ENCODE data around the gene PDLIM4.

- TF ChIP-seq, protein P1, sequence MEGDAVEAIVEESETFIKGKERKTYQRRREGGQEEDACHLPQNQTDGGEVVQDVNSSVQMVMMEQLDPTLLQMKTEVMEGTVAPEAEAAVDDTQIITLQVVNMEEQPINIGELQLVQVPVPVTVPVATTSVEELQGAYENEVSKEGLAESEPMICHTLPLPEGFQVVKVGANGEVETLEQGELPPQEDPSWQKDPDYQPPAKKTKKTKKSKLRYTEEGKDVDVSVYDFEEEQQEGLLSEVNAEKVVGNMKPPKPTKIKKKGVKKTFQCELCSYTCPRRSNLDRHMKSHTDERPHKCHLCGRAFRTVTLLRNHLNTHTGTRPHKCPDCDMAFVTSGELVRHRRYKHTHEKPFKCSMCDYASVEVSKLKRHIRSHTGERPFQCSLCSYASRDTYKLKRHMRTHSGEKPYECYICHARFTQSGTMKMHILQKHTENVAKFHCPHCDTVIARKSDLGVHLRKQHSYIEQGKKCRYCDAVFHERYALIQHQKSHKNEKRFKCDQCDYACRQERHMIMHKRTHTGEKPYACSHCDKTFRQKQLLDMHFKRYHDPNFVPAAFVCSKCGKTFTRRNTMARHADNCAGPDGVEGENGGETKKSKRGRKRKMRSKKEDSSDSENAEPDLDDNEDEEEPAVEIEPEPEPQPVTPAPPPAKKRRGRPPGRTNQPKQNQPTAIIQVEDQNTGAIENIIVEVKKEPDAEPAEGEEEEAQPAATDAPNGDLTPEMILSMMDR (IDR thresholded peaks at IDR 0.05): no peak
- TF ChIP-seq POLR2A (IDR thresholded peaks at IDR 0.05): no peak
These were observed 18.1 kb downstream of the PDLIM4 start for GRCh38 chr5:132275367-132276220.
